DOHH2 (cell line): Measurements from ENCODE around the gene HERC4.

Experiments
- H3F3A ChIP-seq: fragments of 200-600 bp; sonication (generic), shearing (Covaris generic); 2 replicates; pipeline ENCODE4 v1.6.0; 2016; ENCODE audit warnings: antibody characterized with exemption, mild to moderate bottlenecking; ENCODE audit not compliant: control insufficient read depth, insufficient read depth
- H3K27ac ChIP-seq: fragments of 200-600 bp; sonication (generic); 2 replicates; pipeline ENCODE4 v1.5.1; 2014; ENCODE audit warnings: low read depth, mild to moderate bottlenecking, low read length, moderate library complexity
- H3K27me3 ChIP-seq: fragments of 200-600 bp; sonication (generic); 2 replicates; pipeline ENCODE4 v1.6.1; 2014; ENCODE audit warnings: mild to moderate bottlenecking, low read length, mixed read lengths; ENCODE audit not compliant: control insufficient read depth
- H3K36me3 ChIP-seq: fragments of 200-600 bp; sonication (generic); 2 replicates; pipeline ENCODE4 v1.6.1; 2014; ENCODE audit warnings: mild to moderate bottlenecking, low read length, moderate library complexity, mixed read lengths; ENCODE audit not compliant: control insufficient read depth
- H3K4me1 ChIP-seq: fragments of 200-600 bp; sonication (generic); 2 replicates; pipeline ENCODE4 v1.6.1; 2014; ENCODE audit warnings: mild to moderate bottlenecking, low read length, mixed read lengths; ENCODE audit not compliant: control insufficient read depth
- H3K4me2 ChIP-seq: fragments of 200-600 bp; sonication (generic); 2 replicates; pipeline ENCODE4 v1.6.0; 2014; ENCODE audit warnings: mild to moderate bottlenecking, low read length, moderate library complexity
- H3K4me3 ChIP-seq: fragments of 200-600 bp; sonication (generic); 2 replicates; pipeline ENCODE4 v1.5.1; 2014; ENCODE audit warnings: mild to moderate bottlenecking, low read length, mixed read lengths
- H3K79me2 ChIP-seq: fragments of 200-600 bp; sonication (generic); 2 replicates; pipeline ENCODE4 v1.6.1; 2014; ENCODE audit warnings: mild to moderate bottlenecking, low read length, mixed read lengths; ENCODE audit not compliant: control insufficient read depth
- H3K9me2 ChIP-seq: fragments of 200-600 bp; sonication (generic); replicated peaks from 2 replicates; pipeline ENCODE4 v1.6.1; 2014; ENCODE audit warnings: mild to moderate bottlenecking, low read length, mixed read lengths; ENCODE audit not compliant: control insufficient read depth
- H3K9me3 ChIP-seq: fragments of 200-600 bp; sonication (generic); 2 replicates; pipeline ENCODE4 v1.6.1; 2014; ENCODE audit warnings: antibody characterized with exemption, low read length, mixed read lengths; ENCODE audit not compliant: control insufficient read depth, insufficient read depth
- H4K20me1 ChIP-seq: fragments of 200-600 bp; sonication (generic); 2 replicates; pipeline ENCODE4 v1.6.0; 2014; ENCODE audit warnings: low read depth, mild to moderate bottlenecking, antibody characterized with exemption, low read length, moderate library complexity; ENCODE audit not compliant: control insufficient read depth, insufficient read depth
- CTCF ChIP-seq: fragments of 200-600 bp; sonication (generic); IDR thresholded peaks from one replicate; pipeline ENCODE4 v1.5.1; 2014; ENCODE audit warnings: antibody characterized with exemption, mild to moderate bottlenecking, low read depth, low read length; ENCODE audit not compliant: poor library complexity, severe bottlenecking
- EZH2phosphoT487 ChIP-seq: fragments of 200-600 bp; sonication (generic); IDR thresholded peaks from 2 replicates; pipeline ENCODE4 v1.6.1; 2017; ENCODE audit warnings: borderline replicate concordance, mild to moderate bottlenecking, antibody characterized with exemption, low read length, moderate library complexity, mixed read lengths

Gene HERC4

DNA sequence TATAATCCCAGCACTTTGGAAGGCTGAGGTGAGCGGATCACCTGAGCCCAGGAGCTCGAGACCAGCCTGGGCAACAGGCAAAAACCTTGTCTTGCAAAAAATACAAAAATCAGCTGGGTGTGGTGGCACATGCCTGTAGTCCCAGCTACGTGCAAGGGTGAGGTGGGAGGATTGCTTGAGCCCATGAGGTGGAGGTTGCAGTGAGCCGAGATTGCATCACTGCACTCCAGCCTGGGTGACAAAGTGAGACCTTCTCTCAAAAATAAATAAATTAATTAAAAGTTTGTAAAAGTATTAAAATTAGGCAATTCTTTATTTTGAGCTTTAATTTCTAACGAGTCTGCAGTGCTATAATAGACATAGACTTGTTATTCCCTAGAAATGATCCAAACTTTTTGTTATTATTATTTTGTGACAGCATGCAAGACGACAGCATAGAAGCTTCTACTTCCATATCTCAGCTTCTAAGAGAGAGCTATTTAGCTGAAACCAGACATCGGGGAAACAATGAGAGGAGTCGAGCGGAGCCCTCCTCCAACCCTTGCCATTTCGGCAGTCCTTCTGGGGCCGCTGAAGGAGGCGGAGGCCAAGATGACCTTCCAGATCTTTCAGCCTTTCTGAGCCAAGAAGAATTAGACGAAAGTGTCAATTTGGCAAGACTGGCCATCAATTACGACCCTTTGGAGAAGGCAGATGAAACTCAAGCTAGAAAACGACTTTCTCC, 46.1 kb upstream of the HERC4 start:
- no peaks in the 10 kb centered on the region for H3F3A ChIP-seq
- H3K27ac ChIP-seq, result no peak overlapping the region
- no peaks in the 10 kb centered on the region for H3K36me3 ChIP-seq
- H3K9me2 ChIP-seq, result no peaks in the 10 kb centered on the region
- H3K79me2 ChIP-seq, result no peaks in the 10 kb centered on the region
- H4K20me1 ChIP-seq, result no peaks in the 10 kb centered on the region
- TF ChIP-seq EZH2phosphoT487 (no peak), CTCF (no peak)
- H3K9me3 ChIP-seq, result no peaks in the 10 kb centered on the region
- H3K4me1 ChIP-seq, result peaks cover 7% of the 10 kb centered on the region
- no peaks in the 10 kb centered on the region for H3K27me3 ChIP-seq
- H3K4me3 ChIP-seq, result no peak overlapping the region
- no peak overlapping the region for H3K4me2 ChIP-seq

DNA sequence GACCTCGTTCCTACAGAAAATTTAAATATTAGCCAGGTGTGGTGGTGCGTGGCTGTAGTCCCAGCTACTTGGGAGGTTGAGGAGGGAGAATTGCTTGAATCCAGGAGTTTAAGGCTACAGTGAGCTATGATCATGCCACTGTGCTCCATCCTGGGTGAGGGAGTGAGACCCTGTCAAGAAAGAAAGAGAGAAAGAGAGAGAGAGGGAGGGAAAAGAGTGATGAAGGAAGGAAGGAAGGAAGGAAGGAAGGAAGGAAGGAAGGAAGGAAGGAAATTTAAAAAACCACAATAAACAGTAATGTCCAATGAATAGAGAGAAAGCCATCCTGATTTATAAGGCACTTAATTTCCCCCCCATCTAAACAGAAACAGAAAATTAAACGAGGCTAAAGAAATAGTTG, 43.6 kb upstream of the HERC4 start:
- no peaks in the 10 kb centered on the region for H3K27me3 ChIP-seq
- no peaks in the 10 kb centered on the region for H3K79me2 ChIP-seq
- no peak overlapping the region for H3K4me2 ChIP-seq

DNA sequence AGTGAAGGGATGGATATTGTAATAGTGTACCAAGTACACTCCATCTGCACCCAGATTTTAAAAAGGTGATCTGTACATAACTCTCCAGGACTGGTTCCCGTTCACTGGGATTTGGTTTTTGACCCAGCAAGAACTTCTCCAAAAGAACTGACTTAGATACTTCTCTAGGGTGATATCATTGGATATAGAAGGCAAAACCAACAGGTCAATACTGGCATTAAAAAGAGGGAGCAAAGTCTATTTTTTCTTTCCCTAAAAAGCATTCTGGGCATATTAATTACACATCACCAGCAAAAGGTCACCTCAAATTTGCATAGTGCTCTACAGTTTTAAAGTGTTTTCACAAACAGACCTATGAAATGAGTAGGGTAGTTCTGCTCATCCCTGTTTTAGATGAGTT, 37.8 kb upstream of the HERC4 start:
- no peaks in the 10 kb centered on the region for H4K20me1 ChIP-seq
- no peaks in the 10 kb centered on the region for H3K36me3 ChIP-seq
- H3K27ac ChIP-seq, result no peak overlapping the region
- no peaks in the 10 kb centered on the region for H3K79me2 ChIP-seq
- no peaks in the 10 kb centered on the region for H3K9me2 ChIP-seq
- H3F3A ChIP-seq, result no peaks in the 10 kb centered on the region
- H3K27me3 ChIP-seq, result no peaks in the 10 kb centered on the region
- H3K4me2 ChIP-seq, result no peak overlapping the region
- H3K4me3 ChIP-seq, result no peak overlapping the region
- H3K9me3 ChIP-seq, result no peaks in the 10 kb centered on the region
- H3K4me1 ChIP-seq, result no peaks in the 10 kb centered on the region
- TF ChIP-seq CTCF (no peak), EZH2phosphoT487 (no peak)

More for the DNA sequence above, 43.6 kb upstream of the HERC4 start:
- Histone ChIP-seq H3K4me1 (peaks cover 7% of the 10 kb centered on the region), H3K4me3 (no peak overlapping the region), H3F3A (no peaks in the 10 kb centered on the region), H3K36me3 (no peaks in the 10 kb centered on the region), H3K27ac (no peak overlapping the region), H3K9me2 (no peaks in the 10 kb centered on the region), H4K20me1 (no peaks in the 10 kb centered on the region), H3K9me3 (no peaks in the 10 kb centered on the region)
- TF ChIP-seq EZH2phosphoT487 (no peak), CTCF (no peak)
